Neural progenitor cell (in vitro differentiated cells): ENCODE data around the gene ZNF79. TPM values are rescaled to one million over a fixed set of nuclear protein-coding genes. Genes with fewer than 3 reads are reported as not detected.

ENCODE experiments used
- DNase-seq: peaks from one replicate; pipeline ENCODE4 v3.0.0-alpha.2; 2016; ENCODE audit warnings: low spot score
- H2AFZ ChIP-seq: fragments of 200-600 bp; sonication (generic); replicated peaks from 2 replicates; pipeline ENCODE4 v1.6.1; 2016; ENCODE audit warnings: antibody characterized with exemption
- H3F3A ChIP-seq: fragments of 200-600 bp; sonication (generic); 2 replicates; pipeline ENCODE4 v1.6.1; 2016; ENCODE audit warnings: antibody characterized with exemption, low read depth
- H3K27ac ChIP-seq: fragments of 200-600 bp; sonication (generic); 2 replicates; pipeline ENCODE4 v1.5.1; 2016; ENCODE audit warnings: mild to moderate bottlenecking
- H3K27me3 ChIP-seq: fragments of 200-600 bp; sonication (generic); 2 replicates; pipeline ENCODE4 v1.6.1; 2016; ENCODE audit warnings: mild to moderate bottlenecking, moderate library complexity
- H3K36me3 ChIP-seq: fragments of 200-600 bp; sonication (generic); 2 replicates; pipeline ENCODE4 v1.5.1; 2016
- H3K4me1 ChIP-seq: fragments of 200-600 bp; sonication (generic); 2 replicates; pipeline ENCODE4 v1.6.1; 2016; ENCODE audit warnings: mixed run types
- H3K4me2 ChIP-seq: fragments of 200-600 bp; sonication (generic); 2 replicates; pipeline ENCODE4 v1.6.1; 2016
- H3K4me3 ChIP-seq: fragments of 200-600 bp; sonication (generic); 2 replicates; pipeline ENCODE4 v1.5.1; 2016
- H3K79me2 ChIP-seq: fragments of 200-600 bp; sonication (generic); 2 replicates; pipeline ENCODE4 v1.6.1; 2016; ENCODE audit warnings: low read depth
- H3K9ac ChIP-seq: fragments of 200-600 bp; sonication (generic); 2 replicates; pipeline ENCODE4 v1.6.1; 2016
- H3K9me3 ChIP-seq: fragments of 200-600 bp; sonication (generic); 2 replicates; pipeline ENCODE4 v1.5.1; 2016; ENCODE audit warnings: low read depth
- H4K20me1 ChIP-seq: fragments of 200-600 bp; sonication (generic); 2 replicates; pipeline ENCODE4 v1.6.1; 2016; ENCODE audit warnings: low read depth
- H3K27ac Mint-ChIP-seq: 3 replicates; pipeline ENCODE4 v1.8.0; 2021; ENCODE audit warnings: mixed read lengths
- H3K27me3 Mint-ChIP-seq: 2 replicates; pipeline ENCODE4 v1.8.0; 2022; ENCODE audit warnings: low read depth, mild to moderate bottlenecking, inconsistent platforms, moderate library complexity, mixed read lengths; ENCODE audit not compliant: insufficient read depth
- H3K36me3 Mint-ChIP-seq: 3 replicates; pipeline ENCODE4 v1.8.0; 2021; ENCODE audit warnings: mixed read lengths
- H3K4me1 Mint-ChIP-seq: 3 replicates; pipeline ENCODE4 v1.8.0; 2021; ENCODE audit warnings: mixed read lengths
- H3K4me3 Mint-ChIP-seq: 3 replicates; pipeline ENCODE4 v1.8.0; 2021; ENCODE audit warnings: mild to moderate bottlenecking, moderate library complexity, mixed read lengths
- H3K9me3 Mint-ChIP-seq: 3 replicates; pipeline ENCODE4 v1.8.0; 2020; ENCODE audit warnings: mixed read lengths
- EZH2 ChIP-seq: fragments of 200-600 bp; sonication (generic); IDR thresholded peaks from 2 replicates; pipeline ENCODE4 v1.6.1; 2017; ENCODE audit warnings: antibody characterized with exemption, mild to moderate bottlenecking, moderate library complexity
- EZH2phosphoT487 ChIP-seq: fragments of 200-600 bp; sonication (generic); IDR thresholded peaks from 2 replicates; pipeline ENCODE4 v1.6.1; 2017; ENCODE audit warnings: antibody characterized with exemption
- total RNA-seq: library from RNA; depleted of rRNA; stranded (reverse); fragments of >200 nt; gene quantifications from 2 replicates; pipeline ENCODE4 v1.2.3, GENCODE V29; 2015; ENCODE audit warnings: low replicate concordance
- TF ChIP-seq, protein P1 (sequence below): fragments of 200-600 bp; sonication (generic); IDR thresholded peaks from 2 replicates; pipeline ENCODE4 v1.5.1; 2017; ENCODE audit warnings: antibody characterized with exemption, mild to moderate bottlenecking

ZNF79 gene
- total RNA-seq, 1 donor from 2014 or later, result 6.7 TPM

DNA sequence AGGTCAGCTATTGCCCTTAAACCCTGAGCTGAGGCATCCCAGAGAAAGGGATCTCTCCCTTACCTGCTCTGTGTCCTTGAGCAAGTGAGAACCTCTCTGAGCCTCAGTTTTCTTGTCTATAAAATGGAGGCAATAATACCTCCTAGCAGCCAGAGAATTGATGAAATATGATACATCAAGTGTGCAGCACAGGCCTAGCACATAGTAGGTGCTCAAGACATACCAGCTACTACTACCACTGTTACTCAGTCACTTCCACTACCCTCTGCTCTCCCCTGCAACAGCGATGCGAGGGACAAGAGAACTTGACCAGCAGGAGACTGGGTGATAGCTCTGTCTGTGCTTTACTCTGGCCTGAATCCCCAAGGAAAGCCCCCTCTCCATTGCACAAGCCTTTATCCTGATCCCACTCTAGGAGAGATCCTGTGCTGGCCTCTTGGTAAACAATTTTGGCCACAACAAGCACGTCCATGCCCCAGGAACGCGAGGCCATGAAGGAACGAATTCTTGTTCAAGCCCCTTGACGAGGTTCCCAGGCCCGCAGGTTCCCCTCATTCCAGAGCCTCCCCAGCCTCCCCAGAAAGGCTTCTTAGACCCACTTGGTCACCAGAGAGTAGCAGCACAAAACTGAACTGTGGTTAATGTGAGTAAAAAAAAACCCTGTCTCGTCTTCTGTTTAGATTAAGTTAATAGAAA, 66.5 kb downstream of the ZNF79 start:
- Histone ChIP-seq H3K4me3 (no peak overlapping the region), H3K36me3 (no peaks in the 10 kb centered on the region), H3K9ac (no peak overlapping the region), H3K4me2 (no peak overlapping the region), H3K27ac (no peak overlapping the region), H2AFZ (no peak overlapping the region), H4K20me1 (peaks cover 4% of the 10 kb centered on the region), H3K27me3 (no peaks in the 10 kb centered on the region), H3K4me1 (peaks cover 13% of the 10 kb centered on the region), H3F3A (no peaks in the 10 kb centered on the region), H3K79me2 (no peaks in the 10 kb centered on the region), H3K9me3 (no peaks in the 10 kb centered on the region)
- no peaks in the 10 kb centered on the region for H3K9me3 Mint-ChIP-seq
- TF ChIP-seq EZH2 (no peak), EZH2phosphoT487 (no peak)
- TF ChIP-seq, protein P1, sequence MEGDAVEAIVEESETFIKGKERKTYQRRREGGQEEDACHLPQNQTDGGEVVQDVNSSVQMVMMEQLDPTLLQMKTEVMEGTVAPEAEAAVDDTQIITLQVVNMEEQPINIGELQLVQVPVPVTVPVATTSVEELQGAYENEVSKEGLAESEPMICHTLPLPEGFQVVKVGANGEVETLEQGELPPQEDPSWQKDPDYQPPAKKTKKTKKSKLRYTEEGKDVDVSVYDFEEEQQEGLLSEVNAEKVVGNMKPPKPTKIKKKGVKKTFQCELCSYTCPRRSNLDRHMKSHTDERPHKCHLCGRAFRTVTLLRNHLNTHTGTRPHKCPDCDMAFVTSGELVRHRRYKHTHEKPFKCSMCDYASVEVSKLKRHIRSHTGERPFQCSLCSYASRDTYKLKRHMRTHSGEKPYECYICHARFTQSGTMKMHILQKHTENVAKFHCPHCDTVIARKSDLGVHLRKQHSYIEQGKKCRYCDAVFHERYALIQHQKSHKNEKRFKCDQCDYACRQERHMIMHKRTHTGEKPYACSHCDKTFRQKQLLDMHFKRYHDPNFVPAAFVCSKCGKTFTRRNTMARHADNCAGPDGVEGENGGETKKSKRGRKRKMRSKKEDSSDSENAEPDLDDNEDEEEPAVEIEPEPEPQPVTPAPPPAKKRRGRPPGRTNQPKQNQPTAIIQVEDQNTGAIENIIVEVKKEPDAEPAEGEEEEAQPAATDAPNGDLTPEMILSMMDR, result no peak
- DNase-seq, result no peak
- peak overlapping the region; percentile 53 for H3K27ac Mint-ChIP-seq
- H3K27me3 Mint-ChIP-seq, result peaks cover 6% of the 10 kb centered on the region
- peaks cover 10% of the 10 kb centered on the region for H3K36me3 Mint-ChIP-seq
- no peak overlapping the region for H3K4me3 Mint-ChIP-seq
- peaks cover 36% of the 10 kb centered on the region for H3K4me1 Mint-ChIP-seq

DNA sequence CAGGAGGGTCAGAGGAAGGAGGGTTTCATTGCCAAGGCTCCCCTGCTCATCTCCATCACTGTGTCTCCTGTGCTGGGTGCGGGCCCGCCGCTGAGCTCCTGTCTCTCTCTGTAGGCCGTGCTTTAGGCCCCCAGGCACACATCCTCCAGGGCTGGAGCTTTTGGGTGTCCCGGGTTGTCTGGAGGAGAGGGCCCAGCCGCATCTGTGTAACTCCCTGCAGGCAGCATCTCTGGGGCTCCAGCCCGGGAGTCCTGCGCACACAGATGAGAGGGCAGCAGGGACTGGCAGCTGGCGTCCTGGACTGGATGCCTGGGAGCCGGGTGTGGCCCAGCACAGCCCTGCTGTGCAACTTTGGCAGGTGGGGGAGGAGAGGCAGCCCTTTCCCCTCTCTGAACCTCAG, 67.3 kb downstream of the ZNF79 start:
- no peaks in the 10 kb centered on the region for H3K27me3 ChIP-seq
- Mint-ChIP-seq H3K9me3 (no peaks in the 10 kb centered on the region), H3K4me3 (no peak overlapping the region), H3K27ac (no peak overlapping the region), H3K27me3 (peaks cover 6% of the 10 kb centered on the region), H3K36me3 (peaks cover 8% of the 10 kb centered on the region), H3K4me1 (peaks cover 34% of the 10 kb centered on the region)
- peaks cover 13% of the 10 kb centered on the region for H3K4me1 ChIP-seq
- DNase-seq, result no peak
- no peaks in the 10 kb centered on the region for H3K36me3 ChIP-seq
- H3K9me3 ChIP-seq, result no peaks in the 10 kb centered on the region
- no peak overlapping the region for H3K9ac ChIP-seq
- H3K4me2 ChIP-seq, result no peak overlapping the region
- H3K79me2 ChIP-seq, result no peaks in the 10 kb centered on the region
- no peak overlapping the region for H2AFZ ChIP-seq
- H3K27ac ChIP-seq, result no peak overlapping the region
- TF ChIP-seq, protein P1, result no peak
- TF ChIP-seq EZH2phosphoT487, result no peak
- no peak for TF ChIP-seq EZH2
- no peak overlapping the region for H3K4me3 ChIP-seq
- no peaks in the 10 kb centered on the region for H3F3A ChIP-seq
- peaks cover 4% of the 10 kb centered on the region for H4K20me1 ChIP-seq

DNA sequence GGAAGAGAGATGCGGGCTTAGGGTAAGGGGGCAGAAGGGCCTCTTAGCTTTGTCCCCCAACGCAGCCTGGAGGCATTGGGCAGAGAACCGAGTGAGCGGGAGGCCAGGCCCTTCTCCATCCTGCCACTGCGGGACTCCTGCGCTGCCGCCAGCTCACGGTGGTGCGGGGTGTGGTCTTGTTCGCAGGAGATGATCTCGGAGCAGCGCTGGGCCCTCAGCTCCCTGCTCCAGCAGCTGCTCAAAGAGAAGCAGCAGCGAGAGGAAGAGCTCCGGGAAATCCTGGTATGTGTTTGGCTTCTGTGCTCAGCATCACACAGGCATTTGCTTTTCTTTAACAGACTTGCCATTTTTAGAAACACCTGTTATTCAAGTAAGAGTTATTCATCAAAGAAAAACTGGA, 68.4 kb downstream of the ZNF79 start:
- Histone ChIP-seq H2AFZ (no peak overlapping the region), H3K27ac (no peak overlapping the region), H3K4me2 (peak overlapping the region; percentile 47), H3K27me3 (no peaks in the 10 kb centered on the region), H3K4me1 (peaks cover 13% of the 10 kb centered on the region), H3K9me3 (no peaks in the 10 kb centered on the region), H3F3A (no peaks in the 10 kb centered on the region), H3K9ac (no peak overlapping the region), H3K4me3 (no peak overlapping the region), H3K79me2 (no peaks in the 10 kb centered on the region), H4K20me1 (peaks cover 4% of the 10 kb centered on the region), H3K36me3 (no peaks in the 10 kb centered on the region)
- H3K36me3 Mint-ChIP-seq, result peaks cover 4% of the 10 kb centered on the region
- H3K4me3 Mint-ChIP-seq, result no peak overlapping the region
- H3K27ac Mint-ChIP-seq, result peak overlapping the region; percentile 60
- TF ChIP-seq, protein P1, result no peak
- no peak for TF ChIP-seq EZH2phosphoT487
- no peak for TF ChIP-seq EZH2
- peaks cover 33% of the 10 kb centered on the region for H3K4me1 Mint-ChIP-seq
- no peaks in the 10 kb centered on the region for H3K9me3 Mint-ChIP-seq
- DNase-seq, result no peak
- H3K27me3 Mint-ChIP-seq, result peaks cover 6% of the 10 kb centered on the region
